MCF 10A (cell line): ENCODE results near the gene RERE. TPM values are rescaled to one million over a fixed set of nuclear protein-coding genes. Genes with fewer than 3 reads are reported as not detected.
A peak's percentile ranks its signal among the peaks of the same experiment; 100 is the strongest.

Source experiments
- BruUV-seq: library from RNA; stranded (reverse); fragments of 400-500 nt; replicated peaks from 2 replicates; lab custom pipeline; 2021; lab: Mats Ljungman, UMichigan
- CTCF ChIA-PET: fragments of 300-600 bp; sonication (Branson Sonifier 250); formaldehyde crosslinking; extraction: SDS; loops from one replicate; lab custom pipeline; 2021; ENCODE audit warnings: antibody characterized with exemption, inconsistent platforms; lab: Yijun Ruan, JAX
- POLR2A ChIA-PET: fragments of 300-600, 350-650 bp; sonication (Branson Sonifier 250); formaldehyde crosslinking; extraction: SDS; loops from one replicate; lab custom pipeline; 2020; ENCODE audit warnings: antibody characterized with exemption, inconsistent platforms; lab: Yijun Ruan, JAX
- DNase-seq: peaks from one replicate; pipeline ENCODE4 v3.0.0-alpha.2; 2018; ENCODE audit not compliant: unreplicated experiment
- H3K27ac Mint-ChIP-seq: one replicate; pipeline ENCODE4 v1.8.0; 2022; ENCODE audit warnings: mild to moderate bottlenecking, low read depth, mixed read lengths; ENCODE audit not compliant: unreplicated experiment
- H3K27me3 Mint-ChIP-seq: one replicate; pipeline ENCODE4 v1.8.0; 2022; ENCODE audit warnings: mixed read lengths; ENCODE audit not compliant: insufficient read depth, unreplicated experiment
- H3K36me3 Mint-ChIP-seq: one replicate; pipeline ENCODE4 v1.8.0; 2022; ENCODE audit warnings: mild to moderate bottlenecking, moderate library complexity, mixed read lengths; ENCODE audit not compliant: insufficient read depth, unreplicated experiment
- H3K4me1 Mint-ChIP-seq: one replicate; pipeline ENCODE4 v1.8.0; 2022; ENCODE audit warnings: mixed read lengths; ENCODE audit not compliant: insufficient read depth, unreplicated experiment
- H3K4me3 Mint-ChIP-seq: one replicate; pipeline ENCODE4 v1.8.0; 2022; ENCODE audit warnings: mild to moderate bottlenecking, moderate library complexity, mixed read lengths; ENCODE audit not compliant: unreplicated experiment
- H3K9me3 Mint-ChIP-seq: one replicate; pipeline ENCODE4 v1.8.0; 2022; ENCODE audit warnings: mixed read lengths; ENCODE audit not compliant: unreplicated experiment
- CTCF ChIP-seq: fragments of 200-600 bp; IDR thresholded peaks from one replicate; pipeline ENCODE4 v1.8.0; 2022; ENCODE audit warnings: antibody characterized with exemption, mild to moderate bottlenecking; ENCODE audit not compliant: unreplicated experiment
- intact Hi-C: fragments of 100-400 bp; cut with micrococcal nuclease; formaldehyde crosslinking; loops from 2 replicates; pipeline ENCODE4 v1.14.1; 2022
- total RNA-seq: library from RNA; stranded (reverse); gene quantifications from 2 replicates; pipeline ENCODE4 v1.2.3, GENCODE V29; 2022

Gene RERE
- total RNA-seq, 1 experiment from 2014 or later, result 48.4 TPM

GRCh38 chr1:8860738-8861516 lies 43.5 kb upstream of the RERE start:
- H3K4me1 Mint-ChIP-seq, result no peaks in the 10 kb centered on the region
- no peak for DNase-seq
- H3K4me3 Mint-ChIP-seq, result no peak overlapping the region
- TF ChIP-seq CTCF, result no peak
- intact Hi-C loops, result no loop called here
- ChIA-PET CTCF (interaction anchor here (0.6 to 6.3 kb wide), 6 partner anchors 12 to 632 kb away, joined by 3 to 59 read pairs (median 4); no protein-coding TSS in a partner anchor), POLR2A (interaction anchor here (0.5 to 10.0 kb wide), 6 partner anchors 9 to 43 kb away, joined by 3 to 103 read pairs (median 4); partner anchors contain the start of gene ENO1)
- no TSS peak for BruUV-seq
- no peaks in the 10 kb centered on the region for H3K27me3 Mint-ChIP-seq
- H3K27ac Mint-ChIP-seq, result no peak overlapping the region
- peaks cover 86% of the 10 kb centered on the region for H3K36me3 Mint-ChIP-seq
- no peaks in the 10 kb centered on the region for H3K9me3 Mint-ChIP-seq

GRCh38 chr1:8858888-8859706 lies 41.7 kb upstream of the RERE start:
- peak; percentile 45 for TF ChIP-seq CTCF
- Mint-ChIP-seq H3K4me3 (no peak overlapping the region), H3K27me3 (no peaks in the 10 kb centered on the region), H3K9me3 (no peaks in the 10 kb centered on the region), H3K27ac (peak overlapping the region; percentile 66), H3K4me1 (no peaks in the 10 kb centered on the region), H3K36me3 (peaks cover 68% of the 10 kb centered on the region)
- peak; percentile 65 for DNase-seq
- CTCF ChIA-PET, result interaction anchor here (0.6 to 6.3 kb wide), 15 partner anchors 10 to 307 kb away, joined by 3 to 59 read pairs (median 4); no protein-coding TSS in a partner anchor
- BruUV-seq, result no TSS peak
- POLR2A ChIA-PET, result interaction anchor here (0.6 to 4.7 kb wide), 11 partner anchors 8 to 156 kb away, joined by 3 to 30 read pairs (median 8); partner anchors contain the start of genes ENO1 and RERE
- intact Hi-C loops, result loop anchor here (5.0 kb wide), 1 partner anchor 128 kb away; no protein-coding TSS in a partner anchor

- BruUV-seq, result no TSS peak
- DNase-seq, result no peak
- H3K36me3 Mint-ChIP-seq, result peaks cover 59% of the 10 kb centered on the region
- H3K27me3 Mint-ChIP-seq, result no peaks in the 10 kb centered on the region
- H3K9me3 Mint-ChIP-seq, result no peaks in the 10 kb centered on the region
- intact Hi-C loops, result loop anchor here (5.0 kb wide), 1 partner anchor 129 kb away; no protein-coding TSS in a partner anchor
- ChIA-PET CTCF (interaction anchor here (0.7 to 6.3 kb wide), 10 partner anchors 9 to 299 kb away, joined by 3 to 59 read pairs (median 5); no protein-coding TSS in a partner anchor), POLR2A (interaction anchor here (0.6 to 4.7 kb wide), 14 partner anchors 8 to 599 kb away, joined by 3 to 30 read pairs (median 6); partner anchors contain the start of genes ENO1 and RERE)
- no peak for TF ChIP-seq CTCF
- H3K27ac Mint-ChIP-seq, result peak overlapping the region; percentile 66
- no peaks in the 10 kb centered on the region for H3K4me1 Mint-ChIP-seq
- H3K4me3 Mint-ChIP-seq, result no peak overlapping the region
Observed at GRCh38 chr1:8858112-8858668, 40.8 kb upstream of the RERE start.
